ENCODE data around the gene KCNMA1. TPM values are rescaled to one million over a fixed set of nuclear protein-coding genes. Genes with fewer than 3 reads are reported as not detected.

Gene KCNMA1
- total RNA-seq, 1 experiment from 2014 or later: 31.3 TPM

- H3K9ac ChIP-seq (ENCODE audit: low read length): no peak overlapping the region
- no peak overlapping the region for H3K4me3 ChIP-seq (ENCODE audit: low read length)
- no peak overlapping the region for H3K4me2 ChIP-seq (ENCODE audit: low read depth, low read length, poor library complexity, severe bottlenecking)
These were observed 530.9 kb downstream of the KCNMA1 start for GRCh38 chr10:77106676-77107075.

GRCh38 chr10:77105761-77106221, 531.8 kb downstream of the KCNMA1 start:
- H3K9me2 ChIP-seq (replicated peaks; ENCODE audit: insufficient read depth, low read length): no peaks in the 10 kb centered on the region

More at GRCh38 chr10:77106676-77107075, 530.9 kb downstream of the KCNMA1 start:
- H3K9me2 ChIP-seq (replicated peaks; ENCODE audit: insufficient read depth, low read length): no peaks in the 10 kb centered on the region
- H3K36me3 ChIP-seq (ENCODE audit: insufficient read depth, low read length): no peaks in the 10 kb centered on the region
- no peak overlapping the region for H3K27ac ChIP-seq (ENCODE audit: low read length)
- H3K9me3 ChIP-seq (ENCODE audit: low read length): no peaks in the 10 kb centered on the region
- H4K20me1 ChIP-seq (ENCODE audit: insufficient read depth, low read depth, low read length): no peaks in the 10 kb centered on the region
- no peaks in the 10 kb centered on the region for H3K4me1 ChIP-seq (ENCODE audit: low read length)
- no peaks in the 10 kb centered on the region for H3K79me2 ChIP-seq (ENCODE audit: low read length)
- DNase-seq: no peak
- no peak overlapping the region for H2AFZ ChIP-seq (ENCODE audit: low read length)
- no peaks in the 10 kb centered on the region for H3K27me3 ChIP-seq (ENCODE audit: low read length)

GRCh38 chr10:77104459-77104980, 533.1 kb downstream of the KCNMA1 start:
- Histone ChIP-seq H3K27me3 (ENCODE audit: low read length) (no peaks in the 10 kb centered on the region), H3K36me3 (ENCODE audit: insufficient read depth, low read length) (no peaks in the 10 kb centered on the region), H3K4me3 (ENCODE audit: low read length) (no peak overlapping the region), H2AFZ (ENCODE audit: low read length) (no peak overlapping the region), H3K9ac (ENCODE audit: low read length) (no peak overlapping the region), H3K4me2 (ENCODE audit: low read depth, low read length, poor library complexity, severe bottlenecking) (no peak overlapping the region), H3K9me3 (ENCODE audit: low read length) (no peaks in the 10 kb centered on the region), H3K9me2 (replicated peaks; ENCODE audit: insufficient read depth, low read length) (no peaks in the 10 kb centered on the region), H3K79me2 (ENCODE audit: low read length) (no peaks in the 10 kb centered on the region), H4K20me1 (ENCODE audit: insufficient read depth, low read depth, low read length) (no peaks in the 10 kb centered on the region), H3K27ac (ENCODE audit: low read length) (no peak overlapping the region), H3K4me1 (ENCODE audit: low read length) (no peaks in the 10 kb centered on the region)
- no peak for DNase-seq

More at GRCh38 chr10:77105761-77106221, 531.8 kb downstream of the KCNMA1 start:
- no peak overlapping the region for H3K4me3 ChIP-seq (ENCODE audit: low read length)
- no peaks in the 10 kb centered on the region for H3K4me1 ChIP-seq (ENCODE audit: low read length)
- no peaks in the 10 kb centered on the region for H3K79me2 ChIP-seq (ENCODE audit: low read length)
- no peak overlapping the region for H3K4me2 ChIP-seq (ENCODE audit: low read depth, low read length, poor library complexity, severe bottlenecking)
- no peaks in the 10 kb centered on the region for H3K9me3 ChIP-seq (ENCODE audit: low read length)
- H3K27me3 ChIP-seq (ENCODE audit: low read length): no peaks in the 10 kb centered on the region
- H3K27ac ChIP-seq (ENCODE audit: low read length): no peak overlapping the region
- no peak overlapping the region for H2AFZ ChIP-seq (ENCODE audit: low read length)
- no peak for DNase-seq
- H3K9ac ChIP-seq (ENCODE audit: low read length): no peak overlapping the region
- no peaks in the 10 kb centered on the region for H4K20me1 ChIP-seq (ENCODE audit: insufficient read depth, low read depth, low read length)
- no peaks in the 10 kb centered on the region for H3K36me3 ChIP-seq (ENCODE audit: insufficient read depth, low read length)

GRCh38 chr10:77103213-77103612, 534.4 kb downstream of the KCNMA1 start:
- Histone ChIP-seq H3K4me2 (ENCODE audit: low read depth, low read length, poor library complexity, severe bottlenecking) (no peak overlapping the region), H2AFZ (ENCODE audit: low read length) (no peak overlapping the region), H3K27me3 (ENCODE audit: low read length) (no peaks in the 10 kb centered on the region), H3K9me3 (ENCODE audit: low read length) (no peaks in the 10 kb centered on the region), H3K36me3 (ENCODE audit: insufficient read depth, low read length) (no peaks in the 10 kb centered on the region), H3K4me1 (ENCODE audit: low read length) (no peaks in the 10 kb centered on the region), H3K9me2 (replicated peaks; ENCODE audit: insufficient read depth, low read length) (no peaks in the 10 kb centered on the region), H3K4me3 (ENCODE audit: low read length) (no peak overlapping the region), H3K27ac (ENCODE audit: low read length) (no peak overlapping the region), H4K20me1 (ENCODE audit: insufficient read depth, low read depth, low read length) (no peaks in the 10 kb centered on the region), H3K9ac (ENCODE audit: low read length) (no peak overlapping the region), H3K79me2 (ENCODE audit: low read length) (no peaks in the 10 kb centered on the region)
- no peak for DNase-seq

GRCh38 chr10:77101341-77101740, 536.3 kb downstream of the KCNMA1 start:
- H3K9me3 ChIP-seq (ENCODE audit: low read length): no peaks in the 10 kb centered on the region
- no peaks in the 10 kb centered on the region for H3K79me2 ChIP-seq (ENCODE audit: low read length)
- no peak overlapping the region for H3K4me2 ChIP-seq (ENCODE audit: low read depth, low read length, poor library complexity, severe bottlenecking)
- no peaks in the 10 kb centered on the region for H3K36me3 ChIP-seq (ENCODE audit: insufficient read depth, low read length)
- no peak overlapping the region for H2AFZ ChIP-seq (ENCODE audit: low read length)
- no peak overlapping the region for H3K4me3 ChIP-seq (ENCODE audit: low read length)
- no peaks in the 10 kb centered on the region for H3K27me3 ChIP-seq (ENCODE audit: low read length)
- no peaks in the 10 kb centered on the region for H3K4me1 ChIP-seq (ENCODE audit: low read length)
- no peaks in the 10 kb centered on the region for H4K20me1 ChIP-seq (ENCODE audit: insufficient read depth, low read depth, low read length)
- no peaks in the 10 kb centered on the region for H3K9me2 ChIP-seq (replicated peaks; ENCODE audit: insufficient read depth, low read length)
- no peak for DNase-seq
- H3K27ac ChIP-seq (ENCODE audit: low read length): no peak overlapping the region
- H3K9ac ChIP-seq (ENCODE audit: low read length): no peak overlapping the region

GRCh38 chr10:77099136-77099535, 538.5 kb downstream of the KCNMA1 start:
- H3K4me3 ChIP-seq (ENCODE audit: low read length): no peak overlapping the region
- no peak overlapping the region for H3K4me2 ChIP-seq (ENCODE audit: low read depth, low read length, poor library complexity, severe bottlenecking)
- no peaks in the 10 kb centered on the region for H3K27me3 ChIP-seq (ENCODE audit: low read length)
- H3K79me2 ChIP-seq (ENCODE audit: low read length): no peaks in the 10 kb centered on the region
- no peak overlapping the region for H3K27ac ChIP-seq (ENCODE audit: low read length)
- no peaks in the 10 kb centered on the region for H3K4me1 ChIP-seq (ENCODE audit: low read length)
- no peaks in the 10 kb centered on the region for H4K20me1 ChIP-seq (ENCODE audit: insufficient read depth, low read depth, low read length)
- no peaks in the 10 kb centered on the region for H3K9me3 ChIP-seq (ENCODE audit: low read length)
- H3K9ac ChIP-seq (ENCODE audit: low read length): no peak overlapping the region
- no peaks in the 10 kb centered on the region for H3K36me3 ChIP-seq (ENCODE audit: insufficient read depth, low read length)
- DNase-seq: no peak
- H2AFZ ChIP-seq (ENCODE audit: low read length): no peak overlapping the region
- H3K9me2 ChIP-seq (replicated peaks; ENCODE audit: insufficient read depth, low read length): no peaks in the 10 kb centered on the region

- Histone ChIP-seq H3K9ac (ENCODE audit: low read length) (no peak overlapping the region), H2AFZ (ENCODE audit: low read length) (no peak overlapping the region), H3K4me2 (ENCODE audit: low read depth, low read length, poor library complexity, severe bottlenecking) (no peak overlapping the region), H3K4me1 (ENCODE audit: low read length) (no peaks in the 10 kb centered on the region), H3K27me3 (ENCODE audit: low read length) (no peaks in the 10 kb centered on the region), H3K27ac (ENCODE audit: low read length) (no peak overlapping the region), H3K9me3 (ENCODE audit: low read length) (no peaks in the 10 kb centered on the region), H3K9me2 (replicated peaks; ENCODE audit: insufficient read depth, low read length) (no peaks in the 10 kb centered on the region), H3K79me2 (ENCODE audit: low read length) (no peaks in the 10 kb centered on the region), H4K20me1 (ENCODE audit: insufficient read depth, low read depth, low read length) (no peaks in the 10 kb centered on the region), H3K36me3 (ENCODE audit: insufficient read depth, low read length) (no peaks in the 10 kb centered on the region), H3K4me3 (ENCODE audit: low read length) (no peak overlapping the region)
- no peak for DNase-seq
These were observed 540.0 kb downstream of the KCNMA1 start for GRCh38 chr10:77097625-77098024.

GRCh38 chr10:77093126-77093525, 544.5 kb downstream of the KCNMA1 start:
- no peaks in the 10 kb centered on the region for H3K4me1 ChIP-seq (ENCODE audit: low read length)

More at GRCh38 chr10:77093126-77093525, 544.5 kb downstream of the KCNMA1 start:
- H3K27ac ChIP-seq (ENCODE audit: low read length): no peak overlapping the region
- DNase-seq: no peak
- H3K4me2 ChIP-seq (ENCODE audit: low read depth, low read length, poor library complexity, severe bottlenecking): no peak overlapping the region
- no peak overlapping the region for H3K9ac ChIP-seq (ENCODE audit: low read length)
- no peak overlapping the region for H3K4me3 ChIP-seq (ENCODE audit: low read length)
- H3K9me2 ChIP-seq (replicated peaks; ENCODE audit: insufficient read depth, low read length): no peaks in the 10 kb centered on the region
- no peaks in the 10 kb centered on the region for H3K36me3 ChIP-seq (ENCODE audit: insufficient read depth, low read length)
- H2AFZ ChIP-seq (ENCODE audit: low read length): no peak overlapping the region
- H3K9me3 ChIP-seq (ENCODE audit: low read length): no peaks in the 10 kb centered on the region
- no peaks in the 10 kb centered on the region for H3K79me2 ChIP-seq (ENCODE audit: low read length)
- H3K27me3 ChIP-seq (ENCODE audit: low read length): no peaks in the 10 kb centered on the region
- H4K20me1 ChIP-seq (ENCODE audit: insufficient read depth, low read depth, low read length): no peaks in the 10 kb centered on the region
